Stimulated activated CD4-positive, alpha-beta T cell treated with anti-CD3 and anti-CD28 coated beads, Interleukin-2, amount 100 ng/mL, for 4 hours (primary cell): Measurements from ENCODE around the gene OXNAD1.
A peak's percentile ranks its signal among the peaks of the same experiment; 100 is the strongest.
"Not testable (repeated sequence)": the region's sequence is repeated elsewhere in the genome, so short reads cannot be mapped to it uniquely, and the experiment has no call there.

Experiments used
- DNase-seq: peaks from one replicate; pipeline ENCODE4 v3.0.0-alpha.2; 2020; ENCODE audit warnings: low read depth

Gene OXNAD1

DNA sequence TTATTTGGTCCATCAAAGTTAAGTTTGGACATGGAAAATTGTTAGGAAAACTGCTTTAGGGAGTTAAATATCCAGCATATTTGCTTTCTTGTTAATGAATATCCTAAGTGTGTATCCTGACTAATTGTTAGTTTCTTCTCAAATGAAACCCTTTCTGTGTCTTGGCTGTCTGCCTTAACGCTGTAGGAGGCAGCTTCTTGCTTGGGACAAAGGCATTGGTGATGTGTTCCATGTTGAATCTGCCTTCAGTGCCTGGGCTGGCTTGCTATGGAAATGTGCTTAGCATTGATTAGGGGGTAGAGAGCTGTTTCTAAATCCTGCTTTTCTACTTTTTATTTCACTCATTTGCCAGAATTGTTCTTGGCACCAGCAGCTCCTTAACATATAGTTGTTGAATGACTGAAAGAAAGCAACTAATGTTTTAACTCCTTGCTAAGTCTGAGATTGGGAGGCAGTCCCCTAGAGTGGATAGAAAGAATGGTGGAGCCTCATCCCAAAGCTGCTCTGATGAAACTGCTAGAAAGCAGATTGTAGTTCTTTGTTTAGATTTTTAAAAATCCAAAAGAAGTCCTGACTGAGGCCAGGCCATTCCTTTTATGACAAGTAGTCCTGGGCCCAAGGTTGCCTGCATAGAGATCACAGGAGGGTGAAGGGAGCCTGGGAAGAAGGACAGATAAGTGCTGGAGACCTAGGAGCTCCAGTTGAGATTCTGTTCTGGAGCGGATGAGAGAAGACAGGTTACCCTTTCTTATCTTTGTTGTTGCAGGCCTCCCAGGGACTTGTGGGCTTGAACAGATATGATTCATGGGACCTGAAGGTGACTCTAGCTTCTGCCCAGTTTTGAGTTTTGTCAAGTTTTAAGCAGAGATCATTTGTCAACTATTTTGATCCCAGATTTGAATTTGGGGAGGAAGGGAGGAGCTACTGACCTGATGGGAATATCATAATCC lies 39.3 kb downstream of the OXNAD1 start:
- DNase-seq = no peak

- DNase-seq = peak; percentile 44
Observed at GRCh38 chr3:16305111-16305541, 40.1 kb downstream of the OXNAD1 start.

GRCh38 chr3:16307832-16308531 lies 43.0 kb downstream of the OXNAD1 start:
- no peak for DNase-seq

- DNase-seq = no peak
Observed at GRCh38 chr3:16308727-16309126, 43.7 kb downstream of the OXNAD1 start.

GRCh38 chr3:16309558-16309957 lies 44.5 kb downstream of the OXNAD1 start:
- DNase-seq = peak; percentile 58

GRCh38 chr3:16310486-16310885 lies 45.5 kb downstream of the OXNAD1 start:
- DNase-seq = not testable (repeated sequence)

GRCh38 chr3:16311960-16312451 lies 47.0 kb downstream of the OXNAD1 start:
- DNase-seq = no peak

- no peak for DNase-seq
Observed at GRCh38 chr3:16313886-16314645, 49.1 kb downstream of the OXNAD1 start.

GRCh38 chr3:16315623-16316022 lies 50.6 kb downstream of the OXNAD1 start:
- no peak for DNase-seq

- DNase-seq = no peak
Observed at GRCh38 chr3:16316396-16316795, 51.4 kb downstream of the OXNAD1 start.

- no peak for DNase-seq
Observed at GRCh38 chr3:16316847-16317560, 52.0 kb downstream of the OXNAD1 start.

DNA sequence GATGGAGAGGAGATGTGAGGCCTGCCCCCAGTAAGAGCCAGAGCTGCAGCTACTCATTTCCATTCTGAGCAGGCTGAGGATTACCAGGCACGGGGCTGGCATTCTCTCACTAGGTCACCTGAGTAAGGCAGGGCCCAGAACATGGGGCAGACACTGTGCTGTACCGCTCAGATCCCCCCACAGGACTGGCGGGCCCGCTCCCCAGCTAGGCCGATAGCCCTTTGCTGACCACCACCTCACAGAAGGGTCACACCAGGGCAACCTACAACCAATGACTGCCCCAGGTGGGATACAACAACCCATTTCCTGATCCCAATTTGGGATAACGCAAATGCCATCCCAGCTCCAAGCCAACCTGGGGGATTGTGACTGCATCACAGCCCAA lies 52.5 kb downstream of the OXNAD1 start:
- DNase-seq = no peak

DNA sequence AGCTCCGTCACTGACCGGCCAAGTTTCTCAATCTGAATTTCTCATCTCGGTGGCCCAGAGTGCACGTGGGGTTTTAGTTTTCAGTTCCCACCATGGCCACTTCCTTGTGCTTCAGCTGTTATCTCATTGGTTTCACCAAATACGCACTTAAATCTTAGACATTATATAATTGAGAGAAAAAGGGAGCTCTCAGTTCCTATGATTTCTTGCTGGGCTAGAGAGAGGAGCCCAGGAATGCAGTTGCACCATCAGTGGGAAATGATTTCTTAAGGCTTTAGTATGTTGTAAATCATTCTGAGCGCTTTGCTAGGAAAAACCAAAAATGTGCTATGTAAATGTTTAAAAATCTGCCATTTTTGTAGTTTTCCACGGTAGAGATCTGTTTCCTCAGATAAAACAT lies 53.2 kb downstream of the OXNAD1 start:
- no peak for DNase-seq

DNA sequence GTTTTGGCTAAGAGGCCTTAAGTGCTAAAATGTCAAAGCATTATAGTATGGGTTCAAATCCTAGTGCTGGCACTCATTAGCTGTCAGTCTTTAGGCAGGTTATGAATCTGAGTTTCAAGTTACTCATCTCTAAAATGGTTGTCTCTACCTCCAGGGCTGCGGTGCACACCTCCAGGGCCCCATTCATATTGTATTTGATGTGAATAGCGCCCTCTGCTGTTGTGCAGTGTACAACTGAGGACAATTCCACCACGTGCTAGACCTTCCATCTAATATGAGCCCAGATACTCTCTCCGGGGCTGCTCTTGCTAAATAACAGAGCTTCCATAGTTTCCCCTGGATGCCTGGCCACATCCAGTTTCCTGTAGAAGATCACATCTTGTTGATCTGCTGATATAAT lies 54.3 kb downstream of the OXNAD1 start:
- peak; percentile 88 for DNase-seq

- DNase-seq = no peak
Observed at GRCh38 chr3:16319723-16320122, 54.7 kb downstream of the OXNAD1 start.

GRCh38 chr3:16320711-16321110 lies 55.7 kb downstream of the OXNAD1 start:
- no peak for DNase-seq

DNA sequence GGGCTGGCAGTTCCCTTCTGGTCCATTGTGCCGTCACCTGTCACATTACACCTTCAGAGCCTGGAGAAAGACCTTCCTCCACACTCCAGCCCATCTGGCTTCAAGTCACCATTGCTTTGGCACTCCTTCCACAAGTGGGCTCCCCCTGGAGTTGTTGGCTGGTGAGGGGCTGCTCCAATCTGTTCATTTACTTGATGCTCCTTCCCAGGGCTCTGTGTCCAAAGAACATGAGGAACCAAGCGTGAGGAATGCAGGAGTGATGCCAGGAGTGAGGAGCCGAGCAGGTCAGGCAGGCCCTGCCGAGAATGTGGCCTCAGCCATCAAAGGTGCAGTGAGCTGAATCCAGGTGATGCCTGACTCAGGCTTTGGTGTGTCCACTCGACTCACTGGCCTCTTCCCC lies 57.2 kb downstream of the OXNAD1 start:
- no peak for DNase-seq

GRCh38 chr3:16323737-16324136 lies 58.7 kb downstream of the OXNAD1 start:
- no peak for DNase-seq

DNA sequence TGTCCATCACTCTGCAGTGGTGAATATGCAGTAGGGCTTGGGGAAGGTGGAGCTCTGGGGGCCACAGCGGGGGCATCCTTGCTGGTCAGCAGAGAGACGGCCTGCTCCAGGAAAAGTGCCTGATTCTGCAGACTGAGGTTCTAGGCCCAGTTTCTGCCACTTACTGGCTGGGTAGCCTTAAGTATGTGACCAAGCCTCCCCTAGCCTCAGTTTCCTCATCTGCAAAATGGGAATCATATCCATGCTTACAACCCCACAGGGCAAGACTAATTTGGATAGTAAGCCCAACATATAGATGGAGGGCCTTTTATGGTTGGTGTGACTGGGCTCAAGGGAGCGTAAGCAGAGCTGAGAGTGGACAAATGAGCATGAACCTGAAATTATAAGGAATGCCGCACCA lies 60.8 kb downstream of the OXNAD1 start:
- no peak for DNase-seq

- no peak for DNase-seq
Observed at GRCh38 chr3:16326724-16327349, 61.8 kb downstream of the OXNAD1 start.

- no peak for DNase-seq
Observed at GRCh38 chr3:16328124-16328523, 63.1 kb downstream of the OXNAD1 start.
